ENCODE measurements around the gene CCL3. TPM values are rescaled to one million over a fixed set of nuclear protein-coding genes. Genes with fewer than 3 reads are reported as not detected.

The CCL3 gene
- total and polyA plus RNA-seq, 2 experiments from 2014 or later, result not detected

DNA sequence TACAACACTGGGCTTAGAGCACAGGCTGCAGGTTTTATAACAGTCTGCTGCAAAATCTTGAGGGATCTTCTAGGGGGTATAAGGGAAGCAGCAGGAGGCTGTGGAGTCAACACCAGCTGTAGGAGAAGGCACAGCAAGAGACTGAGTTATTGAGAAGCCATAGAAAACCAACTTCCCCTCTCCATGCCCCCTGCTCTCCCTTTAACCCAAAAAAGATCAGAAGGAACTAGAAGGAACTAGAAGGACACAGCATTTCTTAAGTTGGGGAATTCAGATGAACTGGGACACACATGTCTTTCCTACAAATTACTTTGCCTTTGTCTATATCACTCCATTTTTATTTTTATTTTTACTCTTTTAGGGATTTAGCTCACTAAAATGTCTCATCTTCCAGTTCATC lies 32.0 kb downstream of the CCL3 start:
- H3K36me3 Mint-ChIP-seq (ENCODE audit: low read depth), result no peaks in the 10 kb centered on the region
- no peak for TF ChIP-seq STAT1 (IDR thresholded peaks at IDR 0.05; ENCODE audit: unreplicated experiment)
- no peaks in the 10 kb centered on the region for H3K27me3 ChIP-seq (ENCODE audit: insufficient read depth)
- no peak overlapping the region for H3K27ac Mint-ChIP-seq
- no peaks in the 10 kb centered on the region for H3K79me2 ChIP-seq (replicated peaks; ENCODE audit: insufficient read depth)
- H2AFZ ChIP-seq, result no peak overlapping the region
- no peak overlapping the region for H3K4me3 Mint-ChIP-seq
- no peak for DNase-seq (ENCODE audit: low spot score)
- no peaks in the 10 kb centered on the region for H3F3A ChIP-seq (replicated peaks; ENCODE audit: low read depth)
- no peaks in the 10 kb centered on the region for H3K9me3 Mint-ChIP-seq
- H3K4me3 ChIP-seq, result no peak overlapping the region
- H4K20me1 ChIP-seq (replicated peaks; ENCODE audit: insufficient read depth), result no peaks in the 10 kb centered on the region
- H3K36me3 ChIP-seq (ENCODE audit: insufficient read depth), result no peaks in the 10 kb centered on the region
- peaks cover 10% of the 10 kb centered on the region; the same call in 1 of the 2 replicates for H3K9me2 ChIP-seq (ENCODE audit: insufficient read depth)
- no peak for ATAC-seq
- no peaks in the 10 kb centered on the region for H3K4me1 ChIP-seq (ENCODE audit: insufficient read depth)
- H3K27ac ChIP-seq (ENCODE audit: low read depth), result no peak overlapping the region
- H3K4me2 ChIP-seq, result no peak overlapping the region
- H3K27me3 Mint-ChIP-seq (ENCODE audit: insufficient read depth, low read depth, poor library complexity), result peaks cover 2% of the 10 kb centered on the region
- H3K4me1 Mint-ChIP-seq, result no peaks in the 10 kb centered on the region

DNA sequence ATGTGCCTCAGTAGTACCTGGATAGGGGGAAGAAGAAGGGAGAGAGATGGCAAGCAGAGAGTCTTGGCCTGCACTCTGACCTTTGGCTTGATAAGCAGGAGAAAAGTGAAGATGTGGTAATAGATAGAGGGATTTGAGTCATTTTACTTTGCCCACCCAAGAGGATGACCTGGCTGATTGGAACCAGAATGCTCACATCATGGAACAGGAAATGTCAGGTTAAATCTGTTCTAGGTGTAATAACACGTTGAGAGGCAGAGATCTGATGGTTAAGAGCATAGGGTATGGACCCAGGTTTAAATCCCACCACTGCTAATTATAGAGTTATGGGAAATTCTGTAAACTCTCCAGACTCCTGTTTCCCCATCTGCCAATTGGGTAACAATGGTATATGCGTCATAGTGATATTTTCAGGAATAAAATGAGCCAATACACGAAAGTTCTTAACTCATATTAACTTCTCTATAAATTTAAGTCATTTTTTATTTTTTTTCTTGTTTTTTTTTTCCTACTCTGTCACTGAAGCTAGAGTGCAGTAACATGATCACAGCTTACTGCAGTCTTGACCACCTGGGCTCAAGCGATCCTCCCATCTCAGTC lies 33.9 kb downstream of the CCL3 start:
- Histone ChIP-seq H3K4me1 (ENCODE audit: insufficient read depth) (no peaks in the 10 kb centered on the region), H3K4me2 (no peak overlapping the region), H2AFZ (no peak overlapping the region), H3K4me3 (no peak overlapping the region), H3F3A (replicated peaks; ENCODE audit: low read depth) (no peaks in the 10 kb centered on the region), H3K27me3 (ENCODE audit: insufficient read depth) (no peaks in the 10 kb centered on the region), H3K27ac (ENCODE audit: low read depth) (no peak overlapping the region), H4K20me1 (replicated peaks; ENCODE audit: insufficient read depth) (no peaks in the 10 kb centered on the region), H3K36me3 (ENCODE audit: insufficient read depth) (0 out of 2 replicates have a peak, but pooled peaks cover 3% of the 10 kb centered on the region), H3K79me2 (replicated peaks; ENCODE audit: insufficient read depth) (no peaks in the 10 kb centered on the region), H3K9me2 (ENCODE audit: insufficient read depth) (peaks cover 4% of the 10 kb centered on the region; the same call in 1 of the 2 replicates)
- no peaks in the 10 kb centered on the region for H3K36me3 Mint-ChIP-seq (ENCODE audit: low read depth)
- TF ChIP-seq EZH2phosphoT487 (IDR thresholded peaks at IDR 0.05; ENCODE audit: unreplicated experiment), result no peak
- no peak for TF ChIP-seq EZH2 (IDR thresholded peaks at IDR 0.05; ENCODE audit: low read depth, unreplicated experiment)
- TF ChIP-seq, protein P1, sequence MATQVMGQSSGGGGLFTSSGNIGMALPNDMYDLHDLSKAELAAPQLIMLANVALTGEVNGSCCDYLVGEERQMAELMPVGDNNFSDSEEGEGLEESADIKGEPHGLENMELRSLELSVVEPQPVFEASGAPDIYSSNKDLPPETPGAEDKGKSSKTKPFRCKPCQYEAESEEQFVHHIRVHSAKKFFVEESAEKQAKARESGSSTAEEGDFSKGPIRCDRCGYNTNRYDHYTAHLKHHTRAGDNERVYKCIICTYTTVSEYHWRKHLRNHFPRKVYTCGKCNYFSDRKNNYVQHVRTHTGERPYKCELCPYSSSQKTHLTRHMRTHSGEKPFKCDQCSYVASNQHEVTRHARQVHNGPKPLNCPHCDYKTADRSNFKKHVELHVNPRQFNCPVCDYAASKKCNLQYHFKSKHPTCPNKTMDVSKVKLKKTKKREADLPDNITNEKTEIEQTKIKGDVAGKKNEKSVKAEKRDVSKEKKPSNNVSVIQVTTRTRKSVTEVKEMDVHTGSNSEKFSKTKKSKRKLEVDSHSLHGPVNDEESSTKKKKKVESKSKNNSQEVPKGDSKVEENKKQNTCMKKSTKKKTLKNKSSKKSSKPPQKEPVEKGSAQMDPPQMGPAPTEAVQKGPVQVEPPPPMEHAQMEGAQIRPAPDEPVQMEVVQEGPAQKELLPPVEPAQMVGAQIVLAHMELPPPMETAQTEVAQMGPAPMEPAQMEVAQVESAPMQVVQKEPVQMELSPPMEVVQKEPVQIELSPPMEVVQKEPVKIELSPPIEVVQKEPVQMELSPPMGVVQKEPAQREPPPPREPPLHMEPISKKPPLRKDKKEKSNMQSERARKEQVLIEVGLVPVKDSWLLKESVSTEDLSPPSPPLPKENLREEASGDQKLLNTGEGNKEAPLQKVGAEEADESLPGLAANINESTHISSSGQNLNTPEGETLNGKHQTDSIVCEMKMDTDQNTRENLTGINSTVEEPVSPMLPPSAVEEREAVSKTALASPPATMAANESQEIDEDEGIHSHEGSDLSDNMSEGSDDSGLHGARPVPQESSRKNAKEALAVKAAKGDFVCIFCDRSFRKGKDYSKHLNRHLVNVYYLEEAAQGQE (IDR thresholded peaks at IDR 0.05; ENCODE audit: unreplicated experiment), result no peak
- peaks cover 2% of the 10 kb centered on the region for H3K27me3 Mint-ChIP-seq (ENCODE audit: insufficient read depth, low read depth, poor library complexity)
- H3K4me1 Mint-ChIP-seq, result no peaks in the 10 kb centered on the region
- DNase-seq (ENCODE audit: low spot score) (no peak), ATAC-seq (no peak)
- H3K9me3 Mint-ChIP-seq, result peaks cover 7% of the 10 kb centered on the region
- no peak overlapping the region for H3K4me3 Mint-ChIP-seq
- no peak overlapping the region for H3K27ac Mint-ChIP-seq

DNA sequence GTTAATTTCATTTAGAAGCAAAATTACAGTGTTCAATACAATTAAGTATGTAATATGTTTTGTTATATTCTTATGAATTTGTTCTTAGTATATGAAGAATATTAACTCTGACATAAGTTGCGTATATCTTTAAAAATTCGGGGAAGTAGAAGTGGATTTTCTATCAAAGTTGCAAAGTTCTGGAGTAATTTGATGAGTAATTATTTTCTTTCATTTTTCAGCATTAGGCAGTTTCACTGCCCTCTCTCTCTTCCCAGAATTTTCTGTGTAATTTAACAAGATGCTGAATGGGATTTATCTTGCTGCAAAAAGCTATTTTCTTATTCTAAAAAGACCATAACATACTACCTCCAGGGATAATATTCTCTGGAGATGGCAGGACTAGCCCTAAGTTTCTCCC lies 34.8 kb downstream of the CCL3 start:
- no peaks in the 10 kb centered on the region for H3K4me1 Mint-ChIP-seq
- Histone ChIP-seq H4K20me1 (replicated peaks; ENCODE audit: insufficient read depth) (no peaks in the 10 kb centered on the region), H2AFZ (no peak overlapping the region), H3K27me3 (ENCODE audit: insufficient read depth) (no peaks in the 10 kb centered on the region), H3K4me3 (no peak overlapping the region), H3K36me3 (ENCODE audit: insufficient read depth) (0 out of 2 replicates have a peak, but pooled peaks cover 3% of the 10 kb centered on the region), H3F3A (replicated peaks; ENCODE audit: low read depth) (no peaks in the 10 kb centered on the region), H3K27ac (ENCODE audit: low read depth) (no peak overlapping the region), H3K79me2 (replicated peaks; ENCODE audit: insufficient read depth) (no peaks in the 10 kb centered on the region), H3K4me1 (ENCODE audit: insufficient read depth) (no peaks in the 10 kb centered on the region), H3K4me2 (no peak overlapping the region), H3K9me2 (ENCODE audit: insufficient read depth) (peaks cover 4% of the 10 kb centered on the region)
- DNase-seq (ENCODE audit: low spot score) (no peak), ATAC-seq (no peak)
- H3K27ac Mint-ChIP-seq, result no peak overlapping the region
- H3K36me3 Mint-ChIP-seq (ENCODE audit: low read depth), result no peaks in the 10 kb centered on the region
- TF ChIP-seq, protein P1 (IDR thresholded peaks at IDR 0.05; ENCODE audit: unreplicated experiment), result no peak
- no peak for TF ChIP-seq ZNF114 (CRISPR knock-in tag; IDR thresholded peaks at IDR 0.05)
- no peak for TF ChIP-seq POLR2AphosphoS5 (IDR thresholded peaks at IDR 0.05; ENCODE audit: low read depth)
- TF ChIP-seq EZH2 (IDR thresholded peaks at IDR 0.05; ENCODE audit: low read depth, unreplicated experiment), result no peak
- H3K27me3 Mint-ChIP-seq (ENCODE audit: insufficient read depth, low read depth, poor library complexity), result peaks cover 2% of the 10 kb centered on the region
- peaks cover 11% of the 10 kb centered on the region for H3K9me3 Mint-ChIP-seq
- no peak overlapping the region for H3K4me3 Mint-ChIP-seq
